A549 (cell line): ENCODE results near the gene TXNDC2.

Experiments
- BHLHE40 ChIP-seq: IDR thresholded peaks from 2 replicates; pipeline ENCODE4 v1.6.1; 2012; ENCODE audit warnings: low read depth, low read length, inconsistent platforms
- CBX2 ChIP-seq: fragments of 200-600 bp; sonication (generic); IDR thresholded peaks from 2 replicates; pipeline ENCODE4 v1.6.1; 2016; ENCODE audit warnings: low read depth, mild to moderate bottlenecking, borderline replicate concordance
- EP300 ChIP-seq, 2 experiments: fragments of >200 bp; sonication (Bioruptor Twin); formaldehyde crosslinking; IDR thresholded peaks; 2 replicates in 1 of 2; 3 replicates in 1 of 2; pipeline ENCODE4 v1.6.1; 2016 to 2017
- ESRRA ChIP-seq: fragments of 150-350 bp; IDR thresholded peaks from 2 replicates; pipeline ENCODE4 v1.6.1; 2014; ENCODE audit warnings: mild to moderate bottlenecking, low read length, borderline replicate concordance
- MAZ ChIP-seq: fragments of 150-350 bp; IDR thresholded peaks from 2 replicates; pipeline ENCODE4 v1.6.1; 2014; ENCODE audit warnings: antibody characterized with exemption, low read depth, low read length, borderline replicate concordance
- MYC ChIP-seq: IDR thresholded peaks from 2 replicates; pipeline ENCODE4 v1.6.1; 2012; ENCODE audit warnings: mild to moderate bottlenecking, inconsistent platforms, low read length, improper control_type of control experiment, borderline replicate concordance
- POLR2A ChIP-seq: IDR thresholded peaks from 2 replicates; pipeline ENCODE4 v1.6.1; 2012; ENCODE audit warnings: mild to moderate bottlenecking, low read length
- TF ChIP-seq, protein P1 (sequence below): fragments of >200 bp; sonication (Bioruptor Twin); formaldehyde crosslinking; IDR thresholded peaks from 3 replicates; pipeline ENCODE4 v1.5.1; 2016
- TF ChIP-seq, protein P2 (sequence below): fragments of 450-650 bp; IDR thresholded peaks from 2 replicates; pipeline ENCODE4 v1.6.1; 2014; ENCODE audit warnings: antibody characterized with exemption

DNA sequence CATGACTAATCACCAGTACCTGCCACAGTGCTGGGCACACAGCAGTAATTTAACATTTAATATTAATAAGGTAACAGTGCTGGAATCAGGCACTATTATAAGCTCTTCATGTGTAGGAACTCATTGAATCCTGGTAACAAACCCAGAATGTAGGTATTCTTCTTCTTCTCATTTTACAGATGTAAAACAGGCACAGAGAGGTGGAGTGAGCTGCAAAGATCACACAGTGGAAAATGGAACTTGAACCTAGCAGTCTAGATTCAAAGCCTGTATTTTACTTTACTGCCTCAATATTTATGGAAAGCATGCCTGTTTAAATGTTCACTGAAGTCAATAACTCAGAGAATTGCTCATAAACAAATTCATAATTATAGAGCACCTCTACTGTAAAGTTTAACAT, 24.3 kb downstream of the TXNDC2 start:
- TF ChIP-seq, protein P1, sequence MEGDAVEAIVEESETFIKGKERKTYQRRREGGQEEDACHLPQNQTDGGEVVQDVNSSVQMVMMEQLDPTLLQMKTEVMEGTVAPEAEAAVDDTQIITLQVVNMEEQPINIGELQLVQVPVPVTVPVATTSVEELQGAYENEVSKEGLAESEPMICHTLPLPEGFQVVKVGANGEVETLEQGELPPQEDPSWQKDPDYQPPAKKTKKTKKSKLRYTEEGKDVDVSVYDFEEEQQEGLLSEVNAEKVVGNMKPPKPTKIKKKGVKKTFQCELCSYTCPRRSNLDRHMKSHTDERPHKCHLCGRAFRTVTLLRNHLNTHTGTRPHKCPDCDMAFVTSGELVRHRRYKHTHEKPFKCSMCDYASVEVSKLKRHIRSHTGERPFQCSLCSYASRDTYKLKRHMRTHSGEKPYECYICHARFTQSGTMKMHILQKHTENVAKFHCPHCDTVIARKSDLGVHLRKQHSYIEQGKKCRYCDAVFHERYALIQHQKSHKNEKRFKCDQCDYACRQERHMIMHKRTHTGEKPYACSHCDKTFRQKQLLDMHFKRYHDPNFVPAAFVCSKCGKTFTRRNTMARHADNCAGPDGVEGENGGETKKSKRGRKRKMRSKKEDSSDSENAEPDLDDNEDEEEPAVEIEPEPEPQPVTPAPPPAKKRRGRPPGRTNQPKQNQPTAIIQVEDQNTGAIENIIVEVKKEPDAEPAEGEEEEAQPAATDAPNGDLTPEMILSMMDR = no peak
- TF ChIP-seq MAZ (no peak), POLR2A (no peak), MYC (no peak), ESRRA (no peak), BHLHE40 (no peak), EP300 (IDR thresholded peaks at IDR 0.05) (no peak), CBX2 (no peak)
- TF ChIP-seq, protein P2, sequence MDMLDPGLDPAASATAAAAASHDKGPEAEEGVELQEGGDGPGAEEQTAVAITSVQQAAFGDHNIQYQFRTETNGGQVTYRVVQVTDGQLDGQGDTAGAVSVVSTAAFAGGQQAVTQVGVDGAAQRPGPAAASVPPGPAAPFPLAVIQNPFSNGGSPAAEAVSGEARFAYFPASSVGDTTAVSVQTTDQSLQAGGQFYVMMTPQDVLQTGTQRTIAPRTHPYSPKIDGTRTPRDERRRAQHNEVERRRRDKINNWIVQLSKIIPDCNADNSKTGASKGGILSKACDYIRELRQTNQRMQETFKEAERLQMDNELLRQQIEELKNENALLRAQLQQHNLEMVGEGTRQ = no peak
